ENCODE measurements around the gene LIN52. TPM values are rescaled to one million over a fixed set of nuclear protein-coding genes. Genes with fewer than 3 reads are reported as not detected.

Gene LIN52, protein sequence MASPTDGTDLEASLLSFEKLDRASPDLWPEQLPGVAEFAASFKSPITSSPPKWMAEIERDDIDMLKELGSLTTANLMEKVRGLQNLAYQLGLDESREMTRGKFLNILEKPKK
- total RNA-seq (2022; extraction: Qiagen RNA extraction) = 3.5 to 7.0 TPM (median 4.5 TPM) in 5 replicates

DNA sequence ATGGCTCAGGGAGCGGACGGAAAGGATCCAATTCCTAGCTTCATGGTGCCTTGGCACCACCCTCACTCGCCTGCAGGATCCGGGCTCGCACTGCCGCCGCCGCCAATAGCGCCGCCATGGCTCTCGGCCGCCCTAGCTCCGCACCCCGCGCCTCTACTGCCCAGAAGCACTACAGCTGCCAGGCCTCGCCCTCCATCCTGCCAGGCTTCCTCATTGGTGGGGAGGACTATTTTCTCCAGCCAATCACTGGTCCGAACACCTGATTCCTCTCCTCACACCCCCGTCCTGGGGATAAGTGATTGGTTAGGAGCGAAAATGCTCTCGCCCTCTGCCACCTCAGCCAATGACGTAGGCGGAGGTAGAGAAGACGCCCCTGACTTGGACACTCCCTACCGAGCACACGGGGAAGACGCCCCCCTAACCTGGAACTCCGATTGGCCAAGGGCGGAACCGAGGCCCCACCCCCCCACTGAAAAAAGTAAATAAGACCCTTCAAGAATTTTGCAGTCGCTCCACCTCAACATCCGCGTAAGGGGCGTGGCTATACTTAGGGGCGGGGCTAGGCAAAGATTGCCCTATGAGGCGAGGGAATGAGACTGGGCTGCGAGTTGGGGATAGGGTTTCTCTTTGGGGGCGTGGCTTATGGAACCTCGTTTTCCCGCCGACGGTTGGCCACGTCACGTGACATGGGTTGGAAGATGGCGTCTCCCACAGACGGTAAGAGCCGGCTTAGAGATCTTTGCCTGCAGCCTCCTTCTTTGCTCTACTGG lies at the start of gene LIN52, which contains the start of gene ALDH6A1:
Gene LIN52 (plus strand): TSS at position 680 of the 770 bp plus-strand sequence. CDS start 19 bp downstream, at position 699.
Gene ALDH6A1 (minus strand): TSS at position 177 of the 770 bp plus-strand sequence. CDS start 59 bp downstream, at position 118.

DNA sequence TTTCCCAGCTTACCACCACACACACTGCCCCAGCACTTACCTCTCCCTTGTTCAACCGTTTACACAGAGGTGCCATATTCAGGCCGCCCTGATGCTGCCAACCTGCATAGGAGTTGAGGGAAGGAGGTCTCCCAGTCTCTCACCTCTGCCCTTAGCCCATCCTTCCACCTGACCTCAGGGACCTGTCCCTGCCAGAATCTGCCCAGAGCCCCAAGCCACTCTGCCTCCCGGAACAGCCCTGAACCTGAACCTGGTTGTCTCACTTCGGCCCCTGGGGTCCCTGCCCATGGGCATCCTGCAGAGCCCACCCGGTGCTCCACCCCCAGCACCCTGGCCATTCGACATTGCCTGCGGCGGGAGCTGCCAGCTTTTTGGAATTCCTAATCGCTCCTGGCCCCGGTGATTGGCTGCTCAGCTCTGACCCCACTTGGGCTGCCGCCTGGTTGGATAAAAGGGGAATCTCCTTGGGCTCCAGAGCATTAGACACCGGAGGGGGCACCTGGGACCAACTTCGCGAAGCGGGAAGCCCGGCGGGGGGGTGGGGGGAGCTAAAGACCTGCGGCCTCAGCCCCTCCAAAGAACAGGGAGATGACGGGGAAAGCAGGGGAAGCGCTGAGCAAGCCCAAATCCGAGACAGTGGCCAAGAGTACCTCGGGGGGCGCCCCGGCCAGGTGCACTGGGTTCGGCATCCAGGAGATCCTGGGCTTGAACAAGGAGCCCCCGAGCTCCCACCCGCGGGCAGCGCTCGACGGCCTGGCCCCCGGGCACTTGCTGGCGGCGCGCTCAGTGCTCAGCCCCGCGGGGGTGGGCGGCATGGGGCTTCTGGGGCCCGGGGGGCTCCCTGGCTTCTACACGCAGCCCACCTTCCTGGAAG lies 154.5 kb downstream of the LIN52 start, which contains the start of gene VSX2:
Gene VSX2 (plus strand): TSS at position 476 of the 874 bp plus-strand sequence. CDS start 113 bp downstream, at position 589.

Other genes with a start within 250 kb of the LIN52 start
- 7.3 to 9.9 TPM (median 8.3 TPM) in 5 replicates for gene PTGR2, start 233.1 kb upstream of the LIN52 start, total RNA-seq (2022; extraction: Qiagen RNA extraction)
- gene ZNF410, start 198.1 kb upstream of the LIN52 start, total RNA-seq (2022; extraction: Qiagen RNA extraction) = 43.5 to 52.3 TPM (median 44.7 TPM) in 5 replicates
- gene FAM161B, start 134.9 kb upstream of the LIN52 start, total RNA-seq (2022; extraction: Qiagen RNA extraction) = 1.3 to 1.9 TPM (median 1.7 TPM) in 5 replicates
- 22.1 to 26.4 TPM (median 23.9 TPM) in 5 replicates for gene COQ6, start 134.7 kb upstream of the LIN52 start, total RNA-seq (2022; extraction: Qiagen RNA extraction)
- 5.3 to 8.1 TPM (median 6.8 TPM) in 5 replicates for gene ENTPD5, start 65.7 kb upstream of the LIN52 start, total RNA-seq (2022; extraction: Qiagen RNA extraction)
- gene BBOF1, start 65.6 kb upstream of the LIN52 start, total RNA-seq (2022; extraction: Qiagen RNA extraction) = 2.6 to 5.5 TPM (median 3.2 TPM) in 5 replicates
- 1.9 to 3.3 TPM (median 3.0 TPM) in 5 replicates for gene ALDH6A1, start 503 bp upstream of the LIN52 start, total RNA-seq (2022; extraction: Qiagen RNA extraction)
- gene VSX2, start 154.5 kb downstream of the LIN52 start, total RNA-seq (2022; extraction: Qiagen RNA extraction) = not detected in 5 replicates
- gene ABCD4, start 218.0 kb downstream of the LIN52 start, total RNA-seq (2022; extraction: Qiagen RNA extraction) = 27.1 to 33.9 TPM (median 31.0 TPM) in 5 replicates

Measured in A549 treated with dexamethasone at 1 μM for 4 hours (cell line).